Esophagus mucosa (tissue), 1 donor: ENCODE measurements around the gene SRGAP2C. TPM values are rescaled to one million over a fixed set of nuclear protein-coding genes. Genes with fewer than 3 reads are reported as not detected.
"Not testable (repeated sequence)": the region's sequence is repeated elsewhere in the genome, so short reads cannot be mapped to it uniquely, and the experiment has no call there.

Experiments used
- ATAC-seq: fragments of 200-7000 bp; cut with Tn5 transposase; one replicate; pipeline ENCODE4 v1.9.1; 2020
- total RNA-seq: library from RNA; stranded (reverse); gene quantifications from one replicate; pipeline ENCODE4 v1.2.4, GENCODE V29; 2023
- donor health status: DM: yes; HTN: yes; CAD: no.

Gene SRGAP2C
- total RNA-seq = 15.9 TPM

DNA sequence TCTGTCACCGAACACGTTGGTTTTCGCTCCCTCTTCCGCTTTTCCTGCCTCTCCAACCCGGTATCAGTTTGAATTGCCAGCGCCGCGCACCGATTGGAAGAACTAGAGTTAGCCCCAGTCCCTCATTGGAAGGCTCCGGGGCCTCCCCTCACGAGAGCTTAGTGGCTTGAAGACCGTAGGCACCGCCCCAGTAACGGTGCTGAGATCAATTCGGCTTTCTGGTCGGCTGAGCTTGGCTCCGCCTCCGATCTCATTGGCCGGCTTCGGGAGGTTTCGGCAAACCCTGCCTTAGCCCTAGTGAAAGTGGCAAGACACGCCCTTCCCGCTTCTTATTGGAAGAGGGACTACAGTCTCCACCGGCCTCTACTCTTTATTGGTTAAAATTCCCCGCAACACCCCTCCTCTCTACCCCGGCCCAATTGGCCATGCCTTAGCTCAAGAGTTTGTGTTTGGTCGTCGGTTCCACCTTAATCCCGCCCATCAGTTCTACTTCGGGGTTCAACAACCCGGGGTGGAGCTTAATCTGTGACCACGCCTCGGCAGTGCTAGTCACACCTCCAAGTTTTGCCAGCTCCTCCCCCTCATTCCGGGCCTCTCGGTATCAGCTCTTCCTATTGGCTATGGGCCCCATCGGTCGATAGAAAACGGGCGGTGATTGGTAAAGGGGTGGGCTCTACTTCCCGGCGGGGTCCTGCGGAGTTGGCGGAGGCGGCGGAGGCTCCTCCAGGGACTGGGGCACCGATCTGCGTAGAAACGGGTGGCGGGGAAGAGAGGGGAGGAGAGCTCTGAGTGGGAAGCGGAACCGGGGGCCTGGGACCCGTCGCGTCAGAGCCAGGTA, at the start of gene SRGAP2C, which contains the start of gene FAM72B:
Gene SRGAP2C (plus strand): TSS at position 686 of the 838 bp plus-strand sequence. CDS start 2,472 bp downstream, outside the sequence.
Gene FAM72B (minus strand): TSS at position 51 of the 838 bp plus-strand sequence. CDS start 851 bp downstream, outside the sequence.
- peak; percentile 93 for ATAC-seq

DNA sequence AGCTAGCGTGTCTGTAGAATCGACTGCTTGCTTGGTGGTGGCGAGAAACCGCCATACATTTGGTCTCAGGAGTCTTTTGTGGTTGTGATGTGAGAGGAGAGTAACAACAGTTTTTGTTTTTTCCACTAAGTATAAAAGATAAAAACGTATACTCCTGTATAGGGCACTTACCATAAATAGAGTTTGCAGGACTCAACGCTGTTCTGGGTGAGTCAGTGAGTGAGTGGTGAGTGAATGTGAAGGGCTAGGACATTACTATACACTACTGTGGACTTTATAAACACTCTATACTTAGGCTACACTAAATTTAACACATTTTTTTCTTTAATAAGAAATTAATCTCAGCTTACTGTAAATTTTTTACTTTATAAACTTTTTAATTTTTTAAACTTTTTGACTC, 44.4 kb upstream of the SRGAP2C start:
- not testable (repeated sequence) for ATAC-seq

GRCh38 chr1:121148489-121149190, 36.1 kb upstream of the SRGAP2C start:
- ATAC-seq = peak; percentile 65

- ATAC-seq = peak; percentile 57
Measured at GRCh38 chr1:121151294-121151693, 33.5 kb upstream of the SRGAP2C start.

- not testable (repeated sequence) for ATAC-seq
Measured at GRCh38 chr1:121152788-121153187, 32.0 kb upstream of the SRGAP2C start.

- ATAC-seq = not testable (repeated sequence)
Measured at GRCh38 chr1:121154811-121155210, 30.0 kb upstream of the SRGAP2C start.

DNA sequence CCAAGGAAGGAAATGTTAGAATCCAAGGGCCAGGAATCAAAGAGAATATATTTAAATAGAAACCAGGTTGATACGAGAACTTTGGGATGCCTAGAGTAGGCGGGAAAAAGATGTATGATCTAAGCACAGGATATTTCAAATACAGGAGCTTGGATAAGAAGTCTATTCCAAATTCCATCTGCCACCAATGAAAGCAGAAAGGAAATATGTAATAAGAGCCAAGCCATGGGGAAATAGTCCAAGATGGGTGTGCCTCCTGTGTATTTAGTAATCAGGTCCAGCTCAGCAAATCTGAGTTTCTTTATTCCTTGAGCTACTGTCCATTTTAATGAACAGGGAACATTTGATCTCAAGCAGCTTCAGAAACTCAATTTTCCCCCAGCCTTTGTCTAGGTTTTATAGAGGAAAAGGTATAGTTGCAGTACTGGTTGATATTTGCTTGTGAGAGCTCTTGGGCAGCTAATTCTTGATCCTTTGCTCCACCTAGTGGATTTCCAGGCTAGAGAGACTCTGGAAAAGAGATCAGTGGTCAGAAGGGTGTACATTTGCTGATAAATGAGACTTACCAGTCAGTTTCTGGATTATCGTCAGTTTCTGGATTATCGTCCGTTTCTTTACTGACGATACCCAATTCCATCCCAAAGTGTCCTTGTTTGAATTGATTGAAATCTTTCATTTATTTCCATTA, 29.0 kb upstream of the SRGAP2C start:
- ATAC-seq = not testable (repeated sequence)

GRCh38 chr1:121156958-121157603, 27.7 kb upstream of the SRGAP2C start:
- ATAC-seq = peak; percentile 81

GRCh38 chr1:121157609-121158008, 27.2 kb upstream of the SRGAP2C start:
- ATAC-seq = peak; percentile 97

DNA sequence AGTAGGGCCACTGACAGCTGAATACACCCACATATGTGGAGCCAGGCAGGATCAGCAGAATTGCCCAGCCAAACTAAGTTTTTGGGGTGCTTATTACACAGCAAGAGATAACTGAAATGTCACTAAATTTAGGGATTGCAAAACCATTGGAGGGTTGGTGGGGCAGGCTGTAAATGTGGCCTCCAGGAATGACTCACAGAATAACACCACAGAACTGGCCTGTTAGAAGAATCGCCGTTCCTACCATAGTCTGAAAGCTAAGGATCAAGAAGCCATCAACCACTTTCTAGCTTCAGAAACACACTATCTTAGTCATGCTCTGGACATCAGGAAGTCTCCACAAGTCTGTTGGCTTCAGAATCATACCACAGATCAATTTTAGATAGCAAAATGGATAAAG, 24.7 kb upstream of the SRGAP2C start:
- not testable (repeated sequence) for ATAC-seq

DNA sequence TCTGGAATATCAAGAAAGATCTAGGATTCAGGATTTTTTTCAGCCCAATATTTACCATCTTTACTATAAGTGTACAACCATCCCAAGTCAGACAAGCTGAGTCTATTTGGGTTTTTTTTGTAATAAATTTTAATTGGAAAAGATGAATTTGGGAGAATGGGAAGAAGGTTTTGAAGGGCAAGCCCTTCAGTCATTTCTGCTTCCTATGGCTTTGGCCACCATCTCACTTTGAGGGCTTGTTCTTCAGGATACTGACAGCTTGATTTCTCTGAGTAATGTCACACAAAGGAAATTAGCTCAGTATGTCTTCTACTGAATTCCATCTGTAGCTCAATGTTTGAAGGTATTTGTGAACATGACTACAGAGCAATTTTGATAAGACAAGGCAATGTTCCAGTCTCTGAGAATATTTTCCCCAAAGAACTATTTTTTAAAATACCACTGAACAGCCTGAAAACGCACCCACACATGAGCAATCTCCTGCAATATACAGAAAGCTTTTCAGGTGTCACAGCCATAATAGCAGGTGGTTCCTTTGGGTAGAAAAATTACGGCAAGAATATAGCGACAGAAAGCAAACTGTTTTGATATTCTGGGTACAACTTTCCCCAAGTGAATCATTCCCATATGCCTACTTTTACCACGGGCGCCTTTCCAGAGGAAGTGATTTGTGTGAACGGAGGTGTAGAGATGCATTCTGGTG, 23.4 kb upstream of the SRGAP2C start:
- not testable (repeated sequence) for ATAC-seq

GRCh38 chr1:121163850-121164757, 20.7 kb upstream of the SRGAP2C start:
- ATAC-seq = not testable (repeated sequence)

- ATAC-seq = peak; percentile 85
Measured at GRCh38 chr1:121165296-121165695, 19.5 kb upstream of the SRGAP2C start.

- peak; percentile 95 for ATAC-seq
Measured at GRCh38 chr1:121167225-121167738, 17.5 kb upstream of the SRGAP2C start.

DNA sequence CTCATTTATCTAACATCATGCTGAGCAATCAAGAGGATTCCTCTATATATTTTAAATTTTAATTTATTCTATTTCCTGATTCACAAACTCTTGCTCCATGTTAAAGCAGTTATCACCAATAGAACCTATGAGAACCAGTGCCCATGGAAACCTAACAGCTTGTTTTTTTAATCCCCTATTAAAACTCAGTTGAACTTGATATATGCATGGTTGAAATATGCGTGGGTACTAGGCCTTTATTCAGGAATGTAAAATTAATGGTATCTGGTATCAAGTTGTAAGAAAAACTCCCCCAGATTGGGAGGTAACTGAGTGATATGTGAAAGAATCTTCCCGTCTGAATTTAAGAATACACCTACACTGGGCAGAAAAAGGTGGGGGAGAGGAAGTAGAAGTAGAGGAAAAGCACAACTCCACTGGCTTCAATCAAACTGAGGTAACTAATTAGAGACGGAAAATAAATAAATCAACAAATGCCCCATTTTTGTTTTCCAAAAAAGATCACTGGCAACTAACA, 16.6 kb upstream of the SRGAP2C start:
- not testable (repeated sequence) for ATAC-seq

DNA sequence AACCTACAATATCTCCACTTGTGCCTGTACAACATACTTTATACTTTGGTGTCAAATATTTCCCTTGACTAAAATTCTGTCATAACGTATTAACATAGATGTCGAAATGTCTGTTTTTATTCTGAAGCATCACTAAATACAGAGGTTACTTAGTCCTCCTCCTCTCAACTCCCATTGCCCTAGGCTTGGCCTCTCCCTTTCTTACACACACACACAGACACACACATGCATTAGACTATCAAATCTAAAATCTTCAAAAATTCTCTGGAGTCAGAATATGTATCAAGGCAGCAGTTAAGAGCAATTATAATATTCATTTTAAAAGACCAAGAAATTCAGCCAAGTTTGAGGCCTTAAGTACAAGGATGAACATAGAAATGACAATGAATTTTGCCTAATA, 8.1 kb upstream of the SRGAP2C start:
- ATAC-seq = not testable (repeated sequence)

DNA sequence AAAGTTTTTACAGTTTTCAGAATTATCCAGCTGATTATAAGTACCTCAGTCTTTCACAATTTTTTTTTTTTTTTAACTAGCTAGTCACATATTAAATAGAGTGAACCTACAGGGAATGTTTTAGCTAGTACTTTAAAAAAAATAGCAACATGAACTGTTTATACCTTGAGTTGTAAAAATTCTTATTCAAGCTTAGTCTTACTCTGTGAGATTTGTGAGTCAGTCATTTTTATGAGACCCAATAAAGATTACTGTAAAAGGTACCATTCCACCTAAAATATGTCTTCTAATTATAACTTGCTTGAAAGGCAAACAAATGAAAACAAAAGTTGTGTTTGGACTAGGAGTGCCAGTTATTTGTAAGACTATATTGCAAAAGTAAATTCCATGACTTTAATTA, 6.6 kb upstream of the SRGAP2C start:
- ATAC-seq = not testable (repeated sequence)

DNA sequence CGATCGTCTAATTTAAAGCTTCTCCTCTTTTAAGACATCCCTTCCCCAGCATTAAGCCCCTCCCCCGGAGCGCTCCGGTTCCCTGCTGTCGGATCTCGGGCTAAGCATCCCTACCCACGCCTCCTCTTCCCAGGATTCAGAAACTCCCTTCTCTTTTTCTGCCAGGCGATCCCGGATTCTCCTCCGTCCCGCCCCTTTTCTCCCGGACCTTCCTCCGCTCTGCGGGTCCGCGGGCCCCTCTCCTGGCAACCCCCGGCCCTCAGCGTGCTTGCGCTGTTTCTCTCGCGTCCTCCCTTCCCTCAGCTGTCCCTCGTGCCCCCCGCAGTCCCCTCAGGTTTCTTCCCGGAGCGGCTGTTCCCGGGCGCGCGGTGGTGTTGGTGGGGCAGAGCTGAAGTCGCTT, 908 bp upstream of the SRGAP2C start:
- ATAC-seq = not testable (repeated sequence)

GRCh38 chr1:121185140-121185708, 449 bp downstream of the SRGAP2C start:
- ATAC-seq = peak; percentile 45

GRCh38 chr1:121186191-121186590, 1.4 kb downstream of the SRGAP2C start:
- ATAC-seq = not testable (repeated sequence)
